ENCODE results near the gene PLPP3.

Gene PLPP3

DNA sequence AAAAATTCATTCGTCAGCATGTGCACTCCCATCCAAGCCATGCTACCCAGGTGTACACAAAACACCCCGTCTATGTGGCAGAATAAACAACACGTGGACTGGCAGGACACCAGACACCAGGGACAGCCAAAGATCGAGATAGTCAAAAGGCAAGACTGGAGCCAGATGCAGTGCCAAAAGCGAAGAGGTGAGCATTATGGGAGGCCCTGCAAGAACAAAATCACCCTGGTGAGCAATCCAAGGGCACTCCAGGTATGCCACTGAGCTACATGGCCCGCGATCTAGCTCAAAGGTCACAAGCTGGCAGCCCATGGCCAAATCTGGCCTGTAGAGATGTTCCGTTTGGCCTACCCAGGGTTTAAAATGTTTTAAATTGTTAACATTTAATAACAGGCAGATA, 33.7 kb downstream of the PLPP3 start:
- no peak for DNase-seq

DNA sequence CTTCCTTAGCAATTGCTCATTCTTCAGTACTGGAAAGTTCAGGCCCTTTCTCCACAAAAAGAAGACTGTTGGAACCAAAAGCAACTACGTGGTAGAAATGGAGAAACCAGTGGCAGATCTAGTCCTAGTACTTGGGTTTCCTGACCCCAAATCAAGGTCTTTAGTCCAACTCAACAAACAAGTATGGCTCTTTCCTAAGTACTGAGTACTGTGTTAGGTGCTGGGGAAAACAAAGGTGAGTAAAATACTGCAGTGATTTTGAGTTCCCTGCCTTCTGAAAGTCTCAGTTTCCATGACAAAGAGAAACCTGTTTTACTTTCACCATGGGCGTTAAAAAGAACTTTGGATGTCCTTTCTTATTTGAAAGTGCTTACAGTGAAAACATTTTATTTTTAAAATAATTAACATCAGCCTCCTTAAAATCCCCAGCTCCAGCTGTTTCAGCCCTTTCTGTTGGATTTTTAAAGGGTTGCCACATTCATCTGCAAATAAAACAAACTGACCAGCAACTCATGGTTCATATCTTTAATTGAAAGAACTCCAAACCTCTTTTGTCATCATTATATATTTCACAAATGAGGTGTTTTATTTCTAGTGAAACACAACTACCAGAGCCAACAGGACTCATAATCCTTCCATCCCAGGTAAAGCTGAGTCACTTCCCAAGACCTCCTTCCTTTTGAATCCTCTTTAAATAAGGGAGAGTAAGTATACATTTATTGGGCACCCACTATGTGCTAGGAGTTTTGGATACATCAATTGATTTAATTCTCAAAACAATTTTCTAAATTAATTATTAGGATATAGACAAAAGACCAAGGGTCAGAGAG, 35.4 kb downstream of the PLPP3 start:
- no peak for DNase-seq

DNA sequence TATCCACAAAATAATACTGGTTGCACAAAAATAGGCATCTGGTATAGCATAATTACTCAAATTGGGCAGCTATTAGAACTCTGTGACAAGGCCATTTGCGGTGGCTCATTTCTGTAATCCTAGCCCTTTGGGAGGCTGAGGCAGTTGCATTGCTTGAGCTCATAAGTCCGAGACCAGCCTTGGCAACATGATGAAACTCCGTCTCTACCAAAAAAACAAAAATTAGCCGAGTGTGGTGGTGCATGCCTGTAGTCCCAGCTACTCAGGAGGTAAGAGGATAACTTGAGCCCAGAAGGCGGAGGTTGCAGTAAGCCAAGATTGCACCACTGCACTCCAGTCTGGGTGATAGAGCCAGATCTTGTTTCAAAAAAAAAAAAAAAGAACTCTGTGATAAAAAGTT, 36.7 kb downstream of the PLPP3 start:
- DNase-seq, result no peak

DNA sequence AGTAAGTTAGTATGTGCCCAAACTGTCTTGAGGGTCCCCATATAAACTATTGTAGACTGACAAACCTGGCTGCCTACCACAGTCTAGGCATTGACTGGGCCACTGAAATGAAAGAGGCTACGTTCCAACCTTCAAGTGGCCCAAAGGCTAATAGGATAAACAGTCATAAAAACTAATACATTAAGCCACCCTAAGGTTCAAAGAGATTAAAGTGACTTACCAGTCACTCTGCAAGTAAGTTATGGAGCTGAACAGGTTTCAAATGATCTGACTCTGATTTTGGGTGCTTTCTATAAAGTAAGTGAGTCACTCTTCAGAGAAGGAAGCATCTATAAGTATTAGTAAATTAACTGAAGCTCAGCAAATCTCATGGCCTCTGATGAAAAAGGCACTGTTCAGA, 38.0 kb downstream of the PLPP3 start:
- no peak for DNase-seq

DNA sequence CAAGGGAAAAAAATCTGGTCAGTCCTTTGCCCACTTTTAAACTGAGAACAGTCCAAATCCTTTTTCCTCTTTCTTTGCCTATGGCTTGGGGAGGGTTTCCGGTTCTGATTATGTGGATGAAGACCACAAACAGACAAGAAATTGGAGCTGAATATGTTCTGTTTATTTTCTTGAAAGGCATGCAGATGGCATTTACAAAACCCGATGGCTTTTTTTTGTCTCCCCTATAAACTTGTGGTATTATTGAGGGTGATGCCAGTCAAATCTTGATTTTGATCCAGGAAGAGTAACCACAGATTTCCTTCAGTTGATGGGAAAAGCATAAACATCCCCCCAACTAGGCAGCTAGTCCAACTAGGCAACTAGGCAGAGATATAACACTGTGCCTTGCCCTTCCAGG, 38.9 kb downstream of the PLPP3 start:
- no peak for DNase-seq

DNA sequence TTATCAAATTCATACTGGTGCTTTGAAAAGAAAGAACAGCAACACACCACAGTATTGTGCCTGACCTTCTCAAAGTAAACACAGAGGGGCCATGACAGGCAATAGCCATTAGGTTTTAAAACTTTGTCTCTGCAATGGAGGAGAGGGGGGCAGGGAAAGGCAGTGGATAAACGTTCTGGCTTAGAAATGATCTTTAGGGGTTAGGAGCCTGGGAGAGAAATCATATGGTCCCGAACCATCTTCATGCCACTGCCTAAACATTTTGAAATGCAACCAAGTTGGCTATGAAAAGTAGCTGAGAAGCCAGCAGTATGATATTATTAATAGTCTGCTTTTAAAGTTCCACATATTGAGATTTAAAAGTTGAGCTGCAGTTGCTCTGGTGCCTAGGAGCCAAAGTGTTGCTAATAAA, 39.8 kb downstream of the PLPP3 start:
- DNase-seq, result no peak

DNA sequence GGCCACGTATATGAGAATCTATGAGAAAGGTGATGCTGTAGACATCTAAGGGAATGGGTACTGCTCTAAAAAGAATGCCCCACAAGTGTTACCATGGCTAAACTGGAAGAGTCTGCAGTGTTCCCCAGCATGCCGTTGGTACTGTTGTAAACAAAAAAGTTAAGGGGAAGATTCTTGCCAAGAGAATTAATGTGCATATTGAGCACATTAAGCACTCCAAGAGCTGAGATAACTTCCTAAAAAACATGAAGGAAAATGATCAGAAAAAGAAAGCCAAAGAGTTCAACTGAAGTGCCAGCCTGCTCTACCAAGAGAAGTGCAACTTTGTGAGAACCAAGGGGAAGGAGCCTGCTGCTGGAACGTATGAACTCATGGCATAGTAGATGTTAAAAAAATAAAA, 40.8 kb downstream of the PLPP3 start:
- no peak for DNase-seq

DNA sequence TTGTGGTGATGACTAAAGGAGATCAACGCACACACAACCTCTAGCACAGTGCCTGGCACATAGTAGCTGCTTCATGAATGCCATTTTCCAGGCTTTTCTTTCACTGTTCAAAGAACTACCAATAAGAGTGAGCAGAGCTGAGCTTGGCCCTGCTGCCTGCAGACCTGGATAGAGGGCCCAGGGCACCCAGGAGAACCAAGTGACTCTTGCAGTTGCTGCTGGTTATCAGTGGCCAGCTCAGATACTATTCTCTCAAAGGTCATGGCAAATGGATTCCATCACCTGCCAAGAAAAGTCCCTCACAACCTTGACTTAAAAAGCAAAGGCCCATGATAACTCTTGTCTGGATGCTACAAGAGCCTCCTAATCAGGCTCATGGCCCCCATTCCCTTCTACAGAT, 41.7 kb downstream of the PLPP3 start:
- DNase-seq, result no peak

DNA sequence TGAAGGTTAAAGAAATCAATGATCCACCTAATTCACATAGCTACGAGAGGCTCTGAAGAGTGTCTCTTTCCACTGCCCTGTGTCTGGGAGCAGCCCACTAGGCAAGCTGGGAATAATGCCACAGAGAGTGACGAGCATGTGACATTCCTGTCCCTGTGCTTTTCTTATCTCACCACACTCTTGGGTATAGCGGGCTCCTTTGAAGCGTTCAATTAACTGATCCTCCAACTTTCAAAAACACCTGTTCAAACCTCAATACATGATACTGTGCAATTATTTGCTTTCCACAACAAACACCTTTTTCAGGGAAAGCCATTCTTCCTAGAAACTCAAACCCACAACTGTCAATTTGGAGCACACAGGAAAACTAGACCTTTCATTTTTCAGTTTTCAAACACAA, 43.4 kb downstream of the PLPP3 start:
- no peak for DNase-seq

DNA sequence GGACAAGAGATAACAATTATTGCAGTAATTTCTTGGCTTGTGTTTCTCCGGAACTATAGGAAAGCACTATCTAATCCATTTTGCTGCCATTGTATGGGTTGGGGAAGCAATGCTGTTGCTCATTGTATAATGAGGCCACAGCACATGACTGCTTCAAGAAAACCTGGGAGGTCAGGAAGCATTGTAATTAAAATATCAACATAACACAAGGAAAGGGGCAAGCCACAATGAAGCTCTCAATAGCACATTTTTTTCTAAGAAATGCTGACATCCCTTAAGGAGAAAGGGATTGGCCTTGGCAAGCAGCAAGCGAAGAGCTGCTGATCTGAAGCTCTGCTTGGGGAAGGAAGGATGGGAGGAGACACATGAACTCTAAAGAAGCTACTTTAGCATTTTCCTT, 44.0 kb downstream of the PLPP3 start:
- no peak for DNase-seq

DNA sequence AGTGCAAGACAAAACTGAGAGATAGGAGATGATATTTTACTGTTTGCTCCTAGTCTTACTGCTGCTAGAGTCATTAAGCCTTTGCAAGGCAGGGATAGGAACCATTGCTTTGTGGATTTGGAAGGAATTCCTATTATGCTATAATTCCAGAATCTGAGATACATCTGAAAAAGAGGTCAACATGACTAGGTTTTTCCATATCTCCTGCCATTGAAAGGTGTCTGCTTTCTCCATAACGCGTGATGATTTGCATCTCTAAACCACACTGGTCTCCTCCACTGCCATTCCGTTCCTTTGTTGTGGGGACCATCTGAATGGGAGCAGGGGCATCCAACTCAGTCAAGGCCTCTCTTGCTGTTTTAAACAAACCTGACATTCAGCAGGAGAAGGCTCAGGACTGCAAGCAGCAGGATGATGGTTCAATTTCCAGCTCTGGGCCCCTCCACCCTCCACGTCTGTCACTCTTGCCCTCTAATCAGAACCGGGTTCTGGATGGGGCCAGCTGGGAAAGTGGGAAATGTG, 45.2 kb downstream of the PLPP3 start:
- no peak for DNase-seq

DNA sequence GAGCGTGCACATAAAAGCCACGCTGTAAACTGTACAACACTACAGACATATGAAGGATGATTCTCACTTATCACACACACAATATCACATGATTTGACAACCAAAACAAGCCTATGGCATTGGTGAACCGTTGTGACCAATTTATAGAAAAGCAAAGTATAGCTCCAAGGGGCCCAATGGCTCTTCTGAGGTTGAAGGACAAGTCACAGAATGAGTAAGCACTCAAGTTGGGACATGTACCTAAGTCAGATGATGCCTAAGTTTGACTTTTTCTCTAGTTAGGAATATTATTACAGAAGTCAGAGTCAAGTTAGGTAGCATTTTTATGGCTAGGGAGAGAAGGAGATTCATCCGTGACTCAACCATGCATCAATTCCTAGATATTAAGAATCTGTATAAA, 45.7 kb downstream of the PLPP3 start:
- DNase-seq, result no peak

DNA sequence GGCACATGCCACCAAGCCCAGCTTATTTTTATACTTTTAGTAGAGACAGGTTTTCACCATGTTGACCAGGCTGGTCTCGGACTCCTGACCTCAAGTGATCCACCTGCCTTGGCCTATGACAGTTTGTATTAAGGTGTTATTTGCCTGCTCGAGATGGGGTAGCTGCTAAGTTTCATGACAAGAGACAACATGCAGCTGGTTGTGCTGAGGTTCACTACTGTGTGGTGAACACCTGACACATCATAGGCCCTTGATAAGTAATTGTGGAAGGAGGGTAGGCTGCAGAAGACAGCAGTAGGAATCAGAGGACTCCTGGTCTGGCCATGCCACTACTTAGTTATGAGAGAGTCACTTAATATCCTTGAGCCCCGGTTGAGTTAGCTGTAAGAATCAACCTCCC, 46.2 kb downstream of the PLPP3 start:
- no peak for DNase-seq

DNA sequence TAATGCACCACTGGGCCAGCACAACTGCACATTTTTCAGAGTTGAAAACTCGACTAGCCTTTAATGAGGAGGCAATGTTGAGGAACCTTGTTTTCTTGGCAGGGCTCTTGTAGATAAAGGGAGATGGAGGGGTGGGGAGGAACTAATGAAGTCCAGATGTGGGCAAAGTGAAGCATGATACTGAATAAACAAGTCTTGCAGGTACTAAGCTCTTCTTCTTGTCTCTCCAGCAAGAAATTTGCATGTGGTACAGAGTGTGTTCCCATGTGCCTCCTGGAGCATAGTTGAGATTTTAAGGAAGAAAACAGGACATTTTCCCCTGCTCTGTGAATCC, 47.0 kb downstream of the PLPP3 start:
- DNase-seq, result no peak

DNA sequence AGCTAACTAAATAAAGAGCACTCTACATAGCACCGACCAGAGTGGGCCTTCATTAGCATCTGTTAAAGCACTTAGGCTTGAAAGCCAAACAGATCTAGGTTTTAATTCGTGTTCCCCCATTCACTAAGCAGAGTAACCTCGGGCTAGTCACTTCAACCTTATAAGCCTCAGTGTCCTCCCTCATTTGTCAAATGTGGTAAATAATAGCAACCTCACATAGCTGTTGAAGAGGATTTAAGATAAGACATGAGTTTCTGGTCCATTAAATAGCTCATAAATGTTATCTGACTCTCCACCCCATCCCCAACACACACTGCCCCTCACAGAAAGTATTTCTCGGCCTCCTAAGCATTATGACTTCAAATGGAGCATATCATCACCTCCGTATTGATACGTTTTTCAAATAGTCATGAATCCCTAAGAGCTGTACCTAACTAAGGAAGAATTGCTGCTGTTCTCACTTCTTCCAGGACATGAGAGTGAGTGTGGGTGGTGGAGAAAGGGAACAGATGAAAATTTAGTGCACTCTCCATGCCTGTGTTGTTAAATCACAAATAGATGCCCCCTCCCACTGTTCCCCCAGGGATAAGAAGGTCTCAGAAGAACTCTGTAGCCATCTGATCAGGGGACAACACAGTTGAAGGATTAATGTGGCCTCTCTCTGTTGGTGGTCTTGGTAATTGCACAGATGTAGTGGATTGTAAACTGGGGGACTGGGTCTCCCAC, 47.6 kb downstream of the PLPP3 start:
- no peak for DNase-seq

DNA sequence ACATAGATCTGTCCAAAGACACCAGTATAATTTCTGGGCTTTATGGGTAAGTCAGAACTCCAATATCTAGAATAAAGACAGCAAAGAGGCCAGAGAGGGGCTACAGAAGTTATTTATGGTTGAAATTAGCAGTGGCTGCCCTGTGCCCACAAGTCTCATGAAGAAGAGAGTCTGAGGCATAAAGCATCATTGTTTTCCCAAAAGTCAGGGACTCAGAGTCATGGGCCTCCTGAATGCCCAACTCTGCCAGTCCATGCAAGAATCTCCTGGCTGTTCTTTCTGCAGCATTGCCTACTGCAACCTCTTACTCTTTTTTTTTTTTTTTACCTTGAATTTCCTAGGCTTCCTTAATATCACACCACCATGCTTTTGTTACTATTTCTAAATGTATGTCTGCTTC, 49.6 kb downstream of the PLPP3 start:
- no peak for DNase-seq

DNA sequence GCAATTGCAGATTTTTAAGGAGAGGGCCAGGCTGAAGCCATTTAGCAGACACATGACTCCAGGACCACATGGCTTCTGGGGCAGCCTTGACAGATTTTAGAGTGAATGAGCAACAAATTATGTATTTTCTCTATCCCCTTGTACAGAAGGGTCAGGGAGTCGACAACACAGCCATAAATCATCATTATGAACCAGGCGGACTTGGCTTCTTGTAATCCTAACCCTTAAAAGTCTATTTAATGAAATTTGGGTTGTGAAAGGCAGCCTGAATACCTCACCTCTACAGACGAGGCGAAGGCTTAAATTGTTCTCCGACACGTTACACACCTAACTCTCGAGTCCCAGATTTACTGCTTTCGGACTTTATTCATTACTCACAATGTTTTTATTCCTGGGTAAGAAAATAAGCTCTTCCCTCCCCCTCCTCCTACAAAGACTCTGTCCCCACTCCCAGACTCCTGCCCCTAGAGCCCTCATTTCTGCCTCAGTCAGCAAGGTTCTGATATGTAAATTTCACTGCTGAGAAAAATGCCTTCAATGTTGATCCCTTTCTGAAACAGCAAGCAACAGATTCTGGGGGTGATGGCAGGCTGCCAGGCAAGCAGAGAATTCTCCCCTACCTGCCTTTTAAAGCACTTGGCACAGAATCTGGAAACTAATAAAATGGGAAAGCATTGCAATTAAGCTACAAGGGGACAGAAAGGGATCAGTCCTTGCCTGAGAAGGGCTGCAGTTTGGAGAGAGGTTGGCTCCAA, 51.6 kb downstream of the PLPP3 start:
- DNase-seq, result no peak

DNA sequence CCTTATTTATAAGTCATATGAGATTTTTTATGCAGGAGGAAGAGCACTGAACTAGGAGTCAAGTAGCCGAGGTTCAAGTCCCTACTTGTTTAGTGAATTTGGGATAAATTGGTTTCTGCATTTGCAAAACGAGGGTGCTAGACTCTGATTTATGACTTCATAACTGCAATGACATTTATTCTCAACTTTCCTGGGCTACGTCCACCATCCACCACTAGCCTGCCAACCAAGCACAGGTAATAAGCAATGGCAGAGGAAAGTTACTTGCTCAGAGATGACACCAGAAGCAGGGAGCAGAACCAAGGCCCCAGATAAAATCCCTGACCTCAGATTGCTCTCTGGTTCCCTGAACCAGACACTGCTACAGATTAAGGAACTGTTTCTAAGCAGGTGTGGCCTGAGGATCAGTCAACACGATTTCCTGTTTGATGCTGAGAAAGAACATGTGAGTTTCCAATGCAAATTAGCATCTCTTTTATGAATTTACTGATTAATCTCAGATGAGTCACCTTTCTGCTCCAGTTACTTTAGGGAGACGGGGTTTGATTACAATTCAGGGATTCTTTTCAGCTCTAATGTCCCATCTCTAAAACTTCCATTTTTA, 52.7 kb downstream of the PLPP3 start:
- no peak for DNase-seq

DNA sequence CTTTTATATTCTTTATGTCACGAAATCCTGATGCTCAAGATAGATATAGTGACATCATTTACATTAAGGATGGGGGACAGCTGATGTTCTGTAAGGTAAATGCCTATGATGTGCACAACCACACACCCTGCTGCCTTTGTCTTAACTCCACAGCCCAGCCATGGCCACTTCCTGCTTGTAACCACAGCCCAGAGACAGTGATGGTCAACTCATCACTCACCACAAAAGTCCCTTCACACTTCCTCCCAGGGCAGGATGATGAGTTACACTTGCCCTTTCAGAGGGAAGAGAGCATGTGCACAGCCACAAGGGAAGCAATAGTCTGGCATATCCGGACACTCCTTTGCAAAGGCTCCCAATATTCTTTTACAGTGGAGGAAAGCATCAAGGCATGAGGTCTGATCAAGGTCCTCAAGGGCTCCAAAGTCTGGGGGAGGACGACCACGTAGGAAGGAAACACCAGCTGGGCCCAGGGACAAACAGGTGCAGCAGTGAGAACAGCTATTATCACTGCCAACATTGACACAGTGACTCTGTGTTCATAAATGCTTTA, 53.8 kb downstream of the PLPP3 start:
- DNase-seq, result no peak

DNA sequence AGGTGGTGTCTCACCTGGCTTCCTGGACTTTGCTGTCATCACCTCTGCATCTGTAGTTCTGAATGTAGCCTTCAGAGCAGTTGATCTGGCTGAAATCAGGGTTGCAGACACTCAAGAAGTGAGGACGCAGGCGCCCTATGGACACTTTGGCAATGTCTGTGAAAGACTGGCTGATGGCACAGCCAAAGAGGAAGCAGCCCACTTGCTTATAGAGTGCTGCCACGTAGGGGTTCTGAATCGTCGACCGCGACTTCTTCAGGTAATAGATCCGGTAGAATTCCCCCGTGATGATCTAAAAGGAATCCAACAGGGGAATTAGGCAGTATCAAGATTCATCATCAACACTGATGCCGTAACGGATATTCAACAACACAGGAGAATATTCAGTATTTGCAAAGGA, 55.1 kb downstream of the PLPP3 start:
- DNase-seq, result no peak

DNA sequence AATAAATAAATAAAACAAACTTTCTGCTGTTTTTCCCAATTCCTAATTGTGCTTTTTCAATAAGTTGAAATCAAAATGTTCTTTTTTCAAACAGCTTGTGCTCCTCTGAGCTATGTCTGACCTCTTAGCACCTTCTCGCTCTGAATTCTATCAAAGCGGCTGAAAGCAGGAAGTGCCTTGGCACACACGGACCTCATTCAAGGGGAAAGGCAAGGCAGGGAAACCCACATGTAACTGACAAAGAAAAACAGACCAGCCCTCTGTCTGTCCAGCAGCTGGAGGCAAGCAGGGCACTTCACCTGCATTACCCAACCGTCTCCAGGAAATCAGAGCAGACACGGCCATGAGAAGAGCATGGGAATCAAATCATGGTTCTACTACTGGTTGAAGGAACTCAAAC, 56.7 kb downstream of the PLPP3 start:
- DNase-seq, result no peak

DNA sequence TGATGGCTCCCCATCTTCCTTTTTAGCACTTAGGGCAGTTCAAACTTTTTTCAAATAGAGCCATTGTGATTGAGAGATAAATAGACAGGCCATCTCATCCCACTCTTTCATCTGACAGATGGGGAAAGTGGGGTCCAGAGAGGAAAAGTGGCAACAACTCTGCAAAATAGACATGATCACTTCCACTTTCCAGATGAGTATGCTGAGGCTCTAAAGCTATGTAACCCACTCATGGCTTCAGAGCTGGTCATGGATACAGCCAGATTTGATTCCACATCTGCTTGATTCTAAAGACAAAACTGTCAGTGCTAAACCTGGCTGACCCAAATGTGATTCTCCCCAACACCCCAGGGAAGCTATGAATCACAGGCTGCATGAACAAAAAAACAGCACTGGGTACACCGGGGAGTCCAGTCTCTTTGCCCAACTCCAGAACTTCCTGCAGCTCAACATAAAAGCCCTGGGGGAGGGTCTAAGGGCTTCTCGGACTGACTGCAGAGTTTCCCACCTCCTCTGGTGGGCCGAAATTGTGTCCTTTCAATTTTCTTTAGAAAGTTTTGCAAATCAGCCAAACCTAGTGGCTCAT, 59.3 kb downstream of the PLPP3 start:
- DNase-seq, result no peak
